A549 (cell line): Measurements from ENCODE around the gene MEST. TPM values are rescaled to one million over a fixed set of nuclear protein-coding genes. Genes with fewer than 3 reads are reported as not detected.

Experiments used
- ATAC-seq, 2 experiments: fragments of 200-7000 bp in 1 of 2; fragments of >200 bp in 1 of 2; cut with Nextera tagmentation in 1 of 2; cut with Tn5 transposase in 1 of 2; 3 replicates each; pipeline versions ENCODE4 v1.8.0 to v1.9.1; 2018 to 2020; ENCODE audit warnings: mild to moderate bottlenecking in 1 of 2, moderate library complexity in 1 of 2
- CTCF ChIA-PET: fragments of 300-600 bp; sonication (Branson Sonifier 250); formaldehyde crosslinking; extraction: SDS; loops from one replicate; lab custom pipeline; 2021; ENCODE audit warnings: antibody characterized with exemption, inconsistent platforms; lab: Yijun Ruan, JAX
- POLR2A ChIA-PET: fragments of 350-600 bp; formaldehyde crosslinking; extraction: SDS; loops from one replicate; lab custom pipeline; 2021; ENCODE audit warnings: antibody characterized with exemption, inconsistent platforms; lab: Yijun Ruan, JAX
- DNase-seq, 2 experiments: peaks; one replicate each; pipeline versions ENCODE4 v3.0.0 to v3.0.0-alpha.2; 2011 to 2016; ENCODE audit warnings: low read depth in 1 of 2, low spot score in 1 of 2
- FAIRE-seq: peaks from 2 replicates; lab custom pipeline; 2011; peaks lifted over from hg19 to GRCh38; lab: Jason Lieb, UNC
- H3K27ac ChIP-seq, 2 experiments: fragments of >200 bp; sonication (Bioruptor Twin); formaldehyde crosslinking; 3 replicates each; pipeline ENCODE4 v1.5.1; 2016 to 2017
- H3K4me1 ChIP-seq: fragments of >200 bp; sonication (Bioruptor Twin); formaldehyde crosslinking; 3 replicates; pipeline ENCODE4 v1.6.1; 2016
- H3K4me2 ChIP-seq: fragments of >200 bp; sonication (Bioruptor Twin); formaldehyde crosslinking; 3 replicates; pipeline ENCODE4 v1.6.1; 2016
- H3K4me3 ChIP-seq: fragments of >200 bp; sonication (Bioruptor Twin); formaldehyde crosslinking; 3 replicates; pipeline ENCODE4 v1.5.1; 2016
- H3K9me3 ChIP-seq: fragments of >200 bp; sonication (Bioruptor Twin); formaldehyde crosslinking; 3 replicates; pipeline ENCODE4 v1.6.1; 2016
- ATOH8 ChIP-seq: fragments of 250-450 bp; sonication (Bioruptor Pico); IDR thresholded peaks from 2 replicates; pipeline ENCODE4 v1.5.0; 2020; ENCODE audit warnings: low read depth, mild to moderate bottlenecking, moderate library complexity
- CBX2 ChIP-seq: fragments of 200-600 bp; sonication (generic); IDR thresholded peaks from 2 replicates; pipeline ENCODE4 v1.6.1; 2016; ENCODE audit warnings: low read depth, mild to moderate bottlenecking, borderline replicate concordance
- CEBPB ChIP-seq, 2 experiments: fragments of >200 bp in 1 of 2; sonication (Bioruptor Twin) in 1 of 2; formaldehyde crosslinking in 1 of 2; IDR thresholded peaks; 2 replicates each; pipeline ENCODE4 v1.6.1; 2012 to 2016
- CHD4 ChIP-seq: fragments of 200-600 bp; sonication (generic); IDR thresholded peaks from 2 replicates; pipeline ENCODE4 v1.6.1; 2016; ENCODE audit warnings: antibody characterized with exemption, mild to moderate bottlenecking, borderline replicate concordance
- E2F6 ChIP-seq: IDR thresholded peaks from 2 replicates; pipeline ENCODE4 v1.6.1; 2012; ENCODE audit warnings: low read depth, borderline replicate concordance
- EHF ChIP-seq: fragments of 250-450 bp; sonication (Bioruptor Pico); IDR thresholded peaks from 2 replicates; pipeline ENCODE4 v1.5.0; 2020; ENCODE audit warnings: mild to moderate bottlenecking
- EHMT2 ChIP-seq: fragments of 200-600 bp; sonication (generic); IDR thresholded peaks from 2 replicates; pipeline ENCODE4 v1.6.1; 2016; ENCODE audit warnings: antibody characterized with exemption, low read depth, mild to moderate bottlenecking, moderate library complexity
- ELK1 ChIP-seq: fragments of 150-350 bp; IDR thresholded peaks from 2 replicates; pipeline ENCODE4 v1.6.1; 2014; ENCODE audit warnings: low read depth, mild to moderate bottlenecking, low read length
- EP300 ChIP-seq, 2 experiments: fragments of >200 bp; sonication (Bioruptor Twin); formaldehyde crosslinking; IDR thresholded peaks; 2 replicates in 1 of 2; 3 replicates in 1 of 2; pipeline ENCODE4 v1.6.1; 2016 to 2017
- FOXS1 ChIP-seq: fragments of 250-450 bp; sonication (Bioruptor Pico); IDR thresholded peaks from 2 replicates; pipeline ENCODE4 v1.5.0; 2020; ENCODE audit warnings: mild to moderate bottlenecking, moderate library complexity
- HEYL ChIP-seq: fragments of 250-450 bp; sonication (Bioruptor Pico); IDR thresholded peaks from 2 replicates; pipeline ENCODE4 v1.8.0; 2021; ENCODE audit warnings: mild to moderate bottlenecking, moderate library complexity
- HMGXB4 ChIP-seq: fragments of 250-450 bp; sonication (Bioruptor Pico); IDR thresholded peaks from 2 replicates; pipeline ENCODE4 v1.5.0; 2021; ENCODE audit warnings: mild to moderate bottlenecking, moderate library complexity, borderline replicate concordance
- JUNB ChIP-seq: fragments of >200 bp; sonication (Bioruptor Twin); formaldehyde crosslinking; IDR thresholded peaks from 2 replicates; pipeline ENCODE4 v1.6.1; 2016
- MAX ChIP-seq: IDR thresholded peaks from 2 replicates; pipeline ENCODE4 v1.6.1; 2012
- MAZ ChIP-seq: fragments of 150-350 bp; IDR thresholded peaks from 2 replicates; pipeline ENCODE4 v1.6.1; 2014; ENCODE audit warnings: antibody characterized with exemption, low read depth, low read length, borderline replicate concordance
- NFE2L2 ChIP-seq: fragments of 150-350 bp; conservative IDR thresholded peaks from 2 replicates; pipeline ENCODE4 v1.6.1; 2014; ENCODE audit warnings: low read length
- NPAS2 ChIP-seq: fragments of 250-450 bp; sonication (Bioruptor Pico); IDR thresholded peaks from 2 replicates; pipeline ENCODE4 v1.8.0; 2022; ENCODE audit warnings: mild to moderate bottlenecking, moderate library complexity, borderline replicate concordance
- PBX3 ChIP-seq: IDR thresholded peaks from 2 replicates; pipeline ENCODE4 v1.6.1; 2012
- POLR2A ChIP-seq: IDR thresholded peaks from 2 replicates; pipeline ENCODE4 v1.6.1; 2012; ENCODE audit warnings: mild to moderate bottlenecking, low read length
- POLR2AphosphoS2 ChIP-seq: conservative IDR thresholded peaks from 2 replicates; pipeline ENCODE4 v1.6.1; 2012; ENCODE audit warnings: low read length, improper control_type of control experiment, inconsistent platforms
- RCOR1 ChIP-seq: fragments of 150-350 bp; IDR thresholded peaks from 2 replicates; pipeline ENCODE4 v1.6.1; 2014; ENCODE audit warnings: antibody characterized with exemption, low read length, low read depth
- RFX5 ChIP-seq: fragments of 450-650 bp; IDR thresholded peaks from 2 replicates; pipeline ENCODE4 v1.7.1; 2014; ENCODE audit warnings: antibody characterized with exemption, mild to moderate bottlenecking, moderate library complexity
- SMC3 ChIP-seq: fragments of >200 bp; sonication (Bioruptor Twin); formaldehyde crosslinking; IDR thresholded peaks from 3 replicates; pipeline ENCODE4 v1.6.1; 2018; ENCODE audit warnings: inconsistent platforms
- SREBF2 ChIP-seq: fragments of 450-650 bp; IDR thresholded peaks from 2 replicates; pipeline ENCODE4 v1.6.1; 2014; ENCODE audit warnings: mild to moderate bottlenecking, moderate library complexity
- USF2 ChIP-seq: fragments of 450-650 bp; IDR thresholded peaks from 2 replicates; pipeline ENCODE4 v1.6.1; 2014; ENCODE audit warnings: antibody characterized with exemption
- ZC3H11A ChIP-seq: fragments of 450-650 bp; IDR thresholded peaks from 2 replicates; pipeline ENCODE4 v1.6.1; 2014; ENCODE audit warnings: antibody characterized with exemption, mild to moderate bottlenecking
- WGBS: methylation state at CpG from one replicate; pipeline ENCODE4 v1.1.6; 2017; ENCODE audit errors: missing lambda C conversion rate; 5-methylcytosine and 5-hydroxymethylcytosine counted together
- polyA plus RNA-seq, 4 experiments: library from polyadenylated mRNA; depleted of rRNA in 3 of 4; stranded (reverse); fragments of >200 nt; fragmentation: RNase III in 1 of 4; extraction: RNeasy Plus Mini Kit Qiagen cat#74134 plus additional on column Dnase treatment in 1 of 4; gene quantifications; 2 replicates in 3 of 4; 3 replicates in 1 of 4; pipeline ENCODE4 v1.2.3, GENCODE V29; 2011 to 2017

MEST gene
- polyA plus RNA-seq, 2 of the 4 experiments (the other 2 are of a cell fraction): 31.2 to 85.1 TPM

- TF ChIP-seq RFX5: no peak
- TF ChIP-seq EHMT2: no peak
- no peak for TF ChIP-seq SREBF2
- no peak for TF ChIP-seq POLR2AphosphoS2
- TF ChIP-seq MAX: no peak
- TF ChIP-seq SMC3: no peak
- no peak for TF ChIP-seq CBX2
- TF ChIP-seq NFE2L2: no peak
- no peak for TF ChIP-seq HMGXB4 (CRISPR knock-in tag)
- TF ChIP-seq MAZ: no peak
- TF ChIP-seq FOXS1 (CRISPR knock-in tag): no peak
- no peak for TF ChIP-seq POLR2A
- H3K9me3 ChIP-seq: no peaks in the 10 kb centered on the region
- ATAC-seq (no peak), DNase-seq (no peak), FAIRE-seq (no peak)
- no peak overlapping the region for H3K4me3 ChIP-seq
- no peak overlapping the region for H3K4me2 ChIP-seq
- 4% methylated on average over 2 of the region's 2 CpGs for WGBS
- POLR2A ChIA-PET: no interaction called here
- CTCF ChIA-PET: no interaction called here
- no peaks in the 10 kb centered on the region for H3K4me1 ChIP-seq
- no peak overlapping the region for H3K27ac ChIP-seq
These were observed 19.9 kb upstream of the MEST start for GRCh38 chr7:130471974-130472373.

- Histone ChIP-seq H3K4me2 (no peak overlapping the region), H3K27ac (no peak overlapping the region), H3K4me1 (no peaks in the 10 kb centered on the region), H3K4me3 (no peak overlapping the region), H3K9me3 (peaks cover 8% of the 10 kb centered on the region; the same call in 1 of the 3 replicates)
- POLR2A ChIA-PET: no interaction called here
- no peak for TF ChIP-seq ZC3H11A
- TF ChIP-seq RFX5: no peak
- no peak for TF ChIP-seq ATOH8 (CRISPR knock-in tag)
- TF ChIP-seq USF2: no peak
- TF ChIP-seq HEYL (CRISPR knock-in tag): no peak
- TF ChIP-seq CEBPB (IDR thresholded peaks at IDR 0.05): no peak
- no peak for TF ChIP-seq JUNB
- TF ChIP-seq EHF: no peak
- no peak for TF ChIP-seq RCOR1
- no peak for TF ChIP-seq ELK1
- TF ChIP-seq CHD4: no peak
- no peak for TF ChIP-seq EP300 (IDR thresholded peaks at IDR 0.05)
- TF ChIP-seq PBX3: no peak
- TF ChIP-seq EHMT2: no peak
- TF ChIP-seq NFE2L2: no peak
- TF ChIP-seq NPAS2: no peak
- TF ChIP-seq E2F6: no peak
- DNase-seq: no peak
- FAIRE-seq: no peak
- ATAC-seq: no peak
- CTCF ChIA-PET: interaction anchor here (1.0 to 1.5 kb wide), 3 partner anchors 13 to 21 kb away, joined by 3 to 4 read pairs (median 3); no protein-coding TSS in a partner anchor
These were observed 18.6 kb upstream of the MEST start for GRCh38 chr7:130473289-130473688.
